Measurements from ENCODE around the gene ZYG11B. TPM values are rescaled to one million over a fixed set of nuclear protein-coding genes. Genes with fewer than 3 reads are reported as not detected.

ZYG11B gene
- total RNA-seq, 4 donors from 2014 or later = 27.5 to 38.5 (median 33.0) TPM

DNA sequence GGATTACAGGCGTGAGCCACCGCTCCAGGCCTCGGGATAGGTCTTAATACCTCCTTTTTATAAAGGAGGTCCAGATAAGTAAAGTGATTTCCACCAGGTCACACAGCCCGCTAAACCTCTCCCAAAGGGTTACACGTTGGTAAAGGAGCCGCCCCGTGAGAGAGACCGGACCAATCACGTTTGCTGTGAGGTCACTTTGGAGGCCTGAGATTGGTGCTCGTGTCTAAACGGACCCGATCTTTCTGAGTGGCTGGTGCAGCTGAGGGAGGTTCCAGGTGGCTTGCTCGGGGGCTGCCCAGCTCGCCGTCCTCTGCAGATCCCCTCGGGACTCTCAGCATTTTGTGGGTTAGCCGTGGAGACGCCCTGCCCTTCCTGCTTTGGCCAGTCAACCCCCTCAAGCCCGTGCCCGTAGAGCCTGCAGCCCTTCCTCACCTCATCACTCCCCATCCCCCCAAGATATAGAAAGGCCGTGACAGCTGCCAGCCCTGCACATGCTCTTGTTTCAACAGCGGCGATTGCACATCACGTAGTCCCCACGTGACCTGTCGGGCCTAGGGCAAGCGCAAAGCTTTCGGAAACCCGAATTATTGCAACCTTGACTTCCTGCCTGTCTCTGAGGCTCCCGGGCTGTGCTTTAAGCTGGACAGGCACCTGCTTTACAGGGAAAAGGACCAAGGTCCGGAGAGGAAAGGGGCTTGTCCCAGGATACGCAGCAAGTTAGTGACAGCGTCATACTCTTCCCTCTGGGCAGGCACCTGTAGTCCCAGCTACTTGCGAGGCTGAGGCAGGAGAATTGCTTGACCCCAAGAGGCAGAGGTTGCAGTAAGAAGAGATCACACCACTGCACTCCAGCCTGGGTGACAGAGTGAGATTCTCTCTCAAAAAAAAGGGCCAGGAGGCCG, 23.1 kb upstream of the ZYG11B start:
- TF ChIP-seq POLR2A (IDR thresholded peaks at IDR 0.05) = no peak
- TF ChIP-seq POLR2AphosphoS5 (IDR thresholded peaks at IDR 0.05) = peak in 2 of 3 donors; percentile 53 to 76
- TF ChIP-seq, protein P1, sequence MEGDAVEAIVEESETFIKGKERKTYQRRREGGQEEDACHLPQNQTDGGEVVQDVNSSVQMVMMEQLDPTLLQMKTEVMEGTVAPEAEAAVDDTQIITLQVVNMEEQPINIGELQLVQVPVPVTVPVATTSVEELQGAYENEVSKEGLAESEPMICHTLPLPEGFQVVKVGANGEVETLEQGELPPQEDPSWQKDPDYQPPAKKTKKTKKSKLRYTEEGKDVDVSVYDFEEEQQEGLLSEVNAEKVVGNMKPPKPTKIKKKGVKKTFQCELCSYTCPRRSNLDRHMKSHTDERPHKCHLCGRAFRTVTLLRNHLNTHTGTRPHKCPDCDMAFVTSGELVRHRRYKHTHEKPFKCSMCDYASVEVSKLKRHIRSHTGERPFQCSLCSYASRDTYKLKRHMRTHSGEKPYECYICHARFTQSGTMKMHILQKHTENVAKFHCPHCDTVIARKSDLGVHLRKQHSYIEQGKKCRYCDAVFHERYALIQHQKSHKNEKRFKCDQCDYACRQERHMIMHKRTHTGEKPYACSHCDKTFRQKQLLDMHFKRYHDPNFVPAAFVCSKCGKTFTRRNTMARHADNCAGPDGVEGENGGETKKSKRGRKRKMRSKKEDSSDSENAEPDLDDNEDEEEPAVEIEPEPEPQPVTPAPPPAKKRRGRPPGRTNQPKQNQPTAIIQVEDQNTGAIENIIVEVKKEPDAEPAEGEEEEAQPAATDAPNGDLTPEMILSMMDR (IDR thresholded peaks at IDR 0.05) = no peak
- no peak for TF ChIP-seq EP300 (IDR thresholded peaks at IDR 0.05)
- H3K27me3 ChIP-seq = no peaks in the 10 kb centered on the region
- peak overlapping the region; percentile 51 for H3K4me3 ChIP-seq
- peaks cover 18% of the 10 kb centered on the region for H3K4me1 ChIP-seq
- H3K9me3 ChIP-seq = no peaks in the 10 kb centered on the region
- 9% methylated on average over 21 of the region's 35 CpGs for WGBS
- peak overlapping the region; percentile 68 for H3K27ac ChIP-seq
- no peaks in the 10 kb centered on the region for H3K36me3 ChIP-seq
- peak; percentile 94 to 95 for DNase-seq (ENCODE audit: low spot score in 2 of 2)

DNA sequence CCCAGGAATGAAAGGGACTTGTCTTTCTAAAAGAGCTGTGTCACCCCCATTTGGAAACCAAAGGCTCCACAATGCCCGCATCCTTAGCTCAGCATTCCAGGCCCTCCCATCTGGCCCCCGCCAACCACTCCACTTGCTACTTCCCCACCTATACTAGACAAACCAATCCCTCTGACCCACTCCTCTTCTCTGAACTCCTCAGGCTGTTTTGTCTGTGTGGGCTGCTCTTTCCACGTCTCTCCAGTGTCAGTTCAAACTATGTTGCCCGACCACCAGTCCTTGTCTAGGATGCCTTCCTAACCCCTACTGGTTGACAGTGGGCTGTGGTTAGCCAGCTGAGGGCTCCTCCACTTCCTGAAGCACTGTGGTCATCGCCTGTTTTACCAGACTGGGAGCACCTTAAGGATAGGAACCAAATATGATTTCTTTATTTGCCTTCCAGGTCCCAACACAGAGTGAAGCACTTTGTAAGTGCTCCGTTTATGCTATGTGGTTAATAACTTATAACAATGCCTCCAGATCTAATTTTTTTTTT, 20.1 kb upstream of the ZYG11B start:
- no peaks in the 10 kb centered on the region for H3K9me3 ChIP-seq
- no peak overlapping the region for H3K4me3 ChIP-seq
- TF ChIP-seq EP300 (IDR thresholded peaks at IDR 0.05) (no peak), POLR2AphosphoS5 (IDR thresholded peaks at IDR 0.05) (no peak), POLR2A (IDR thresholded peaks at IDR 0.05) (no peak)
- TF ChIP-seq, protein P1 (IDR thresholded peaks at IDR 0.05) = no peak
- H3K27me3 ChIP-seq = no peaks in the 10 kb centered on the region
- no peaks in the 10 kb centered on the region for H3K36me3 ChIP-seq
- peaks cover 10% of the 10 kb centered on the region for H3K4me1 ChIP-seq
- 75% methylated on average over 5 of the region's 6 CpGs for WGBS
- DNase-seq (ENCODE audit: low spot score in 2 of 2) = no peak
- H3K27ac ChIP-seq = no peak overlapping the region

DNA sequence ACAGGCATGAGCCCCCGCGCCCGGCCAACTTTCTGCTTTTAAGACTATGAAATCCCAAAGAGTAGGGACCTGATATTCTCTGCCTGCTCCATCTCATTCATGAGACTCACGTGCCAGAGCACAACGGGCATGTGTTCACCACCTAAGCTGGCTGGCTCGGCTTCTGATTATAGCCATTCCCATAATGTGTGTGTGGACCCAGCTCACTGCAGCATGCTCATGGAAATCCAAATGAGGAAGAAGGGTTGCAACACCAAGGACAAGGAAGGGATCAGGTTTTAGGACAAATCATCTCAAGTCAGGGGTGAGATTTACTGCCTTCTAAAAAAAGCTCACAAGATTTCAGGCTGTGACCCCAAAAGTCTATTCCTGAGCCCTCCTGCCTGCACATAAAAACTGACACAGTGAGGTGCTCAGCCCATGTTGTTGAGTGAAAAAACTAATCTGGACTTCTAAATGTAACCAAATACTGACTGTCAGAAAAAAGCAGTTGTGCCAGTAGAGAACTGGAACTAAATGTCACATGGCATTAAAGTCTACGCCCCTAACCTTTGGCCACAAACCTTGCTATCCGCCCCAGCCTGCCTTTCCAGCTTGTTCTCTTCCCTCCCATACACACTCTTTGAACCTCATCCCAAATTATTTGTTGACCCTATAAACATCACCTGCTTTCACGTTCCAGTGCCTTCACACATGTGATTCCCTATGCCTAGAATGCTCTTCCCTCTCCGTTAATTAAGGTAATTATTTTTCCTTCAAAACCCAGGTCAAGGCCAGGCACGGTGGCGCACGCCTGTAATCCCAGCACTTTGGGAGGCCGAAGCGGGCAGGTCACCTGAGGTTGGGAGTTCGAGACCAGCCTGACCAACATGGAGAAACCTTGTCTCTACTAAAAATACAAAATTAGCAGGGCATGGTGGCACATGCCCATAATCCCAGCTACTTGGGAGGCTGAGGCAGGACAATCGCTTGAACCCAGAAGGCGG, 19.0 kb upstream of the ZYG11B start:
- WGBS = 83% methylated on average over 18 of the region's 18 CpGs
- no peaks in the 10 kb centered on the region for H3K27me3 ChIP-seq
- TF ChIP-seq, protein P1 (IDR thresholded peaks at IDR 0.05) = no peak
- H3K36me3 ChIP-seq = no peaks in the 10 kb centered on the region
- H3K27ac ChIP-seq = no peak overlapping the region
- H3K4me3 ChIP-seq = no peak overlapping the region
- peaks cover 10% of the 10 kb centered on the region for H3K4me1 ChIP-seq
- no peaks in the 10 kb centered on the region for H3K9me3 ChIP-seq
- no peak for DNase-seq (ENCODE audit: low spot score in 2 of 2)

DNA sequence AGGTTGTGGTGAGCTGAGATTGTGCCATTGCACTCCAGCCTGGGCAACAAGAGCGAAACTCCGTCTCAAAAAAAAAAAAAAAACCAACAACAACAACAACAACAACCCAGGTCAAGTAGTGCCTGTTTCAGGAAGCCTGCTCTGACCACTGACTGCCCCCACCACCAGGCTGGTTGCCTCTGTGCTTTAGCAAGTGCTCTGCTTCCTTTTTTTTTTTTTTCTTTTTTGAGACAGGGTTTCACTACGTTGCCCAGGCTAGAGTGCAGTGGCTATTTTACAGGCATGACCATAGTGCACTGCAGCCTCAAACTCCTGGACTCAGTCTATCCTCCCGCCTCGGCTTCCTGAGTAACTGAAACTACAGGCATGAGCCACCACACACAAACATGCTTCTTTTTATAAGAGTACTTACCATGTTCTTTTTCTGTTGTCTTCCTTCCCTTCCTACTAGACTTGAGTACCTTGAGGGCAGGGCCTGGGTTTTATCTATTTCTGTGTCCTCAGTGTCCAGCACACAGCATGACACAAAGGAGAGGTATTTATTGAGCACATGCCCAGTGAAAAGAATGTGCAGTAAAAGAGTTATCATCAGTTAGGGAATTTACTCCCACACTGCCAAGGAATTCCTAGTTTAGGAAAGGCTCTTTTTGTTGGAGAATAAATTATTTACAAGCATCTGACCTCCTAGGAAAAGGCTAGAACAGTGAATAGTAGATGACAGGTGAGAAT, 18.2 kb upstream of the ZYG11B start:
- Histone ChIP-seq H3K27me3 (no peaks in the 10 kb centered on the region), H3K4me1 (peaks cover 6% of the 10 kb centered on the region), H3K9me3 (no peaks in the 10 kb centered on the region), H3K36me3 (no peaks in the 10 kb centered on the region), H3K4me3 (no peak overlapping the region), H3K27ac (no peak overlapping the region)
- WGBS = 82% methylated on average over 5 of the region's 5 CpGs
- DNase-seq (ENCODE audit: low spot score in 2 of 2) = no peak
- no peak for TF ChIP-seq EP300 (IDR thresholded peaks at IDR 0.05)
- TF ChIP-seq, protein P1 (IDR thresholded peaks at IDR 0.05) = no peak
- no peak for TF ChIP-seq POLR2A (IDR thresholded peaks at IDR 0.05)
- no peak for TF ChIP-seq POLR2AphosphoS5 (IDR thresholded peaks at IDR 0.05)

Measured in suprapubic skin (tissue), 4 donors.